Mammary epithelial cell (primary cell): ENCODE results near the gene SPECC1.

Experiments
- EZH2 ChIP-seq: IDR thresholded peaks from 2 replicates; pipeline ENCODE4 v1.6.1; 2012; ENCODE audit warnings: low read length, inconsistent platforms, borderline replicate concordance
- TF ChIP-seq, protein P1 (sequence below), 2 donors: IDR thresholded peaks in 1 of 2; conservative IDR thresholded peaks in 1 of 2; 2 replicates each; pipeline ENCODE4 v1.5.1; 2011 to 2012; ENCODE audit warnings: inconsistent platforms in 2 of 2, low read length in 2 of 2, mild to moderate bottlenecking in 2 of 2, control low read depth in 1 of 2, low read depth in 1 of 2; ENCODE audit not compliant: insufficient read depth in 1 of 2; ENCODE audit errors: extremely low read depth in 1 of 2

DNA sequence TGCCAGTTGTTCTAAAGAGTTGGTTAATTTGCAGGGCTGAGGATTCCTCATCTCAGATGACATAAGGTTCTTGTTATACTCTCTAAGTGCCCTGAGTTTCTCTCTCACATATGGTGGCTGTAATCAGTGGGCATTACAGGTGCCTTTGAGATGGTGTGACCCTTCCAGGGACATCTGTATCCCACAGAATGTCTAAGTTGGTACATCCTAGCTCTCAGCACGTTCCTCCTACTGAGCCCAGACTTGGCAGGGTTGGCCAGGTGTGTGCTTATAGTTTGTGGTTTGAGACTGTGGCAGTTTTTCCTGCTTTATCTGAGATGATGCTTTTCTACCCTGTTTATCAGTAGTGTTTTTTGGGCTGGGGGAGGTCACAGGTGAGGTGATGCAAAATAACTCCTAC is 36.3 kb downstream of the SPECC1 start:
- TF ChIP-seq EZH2: no peak
- TF ChIP-seq, protein P1, sequence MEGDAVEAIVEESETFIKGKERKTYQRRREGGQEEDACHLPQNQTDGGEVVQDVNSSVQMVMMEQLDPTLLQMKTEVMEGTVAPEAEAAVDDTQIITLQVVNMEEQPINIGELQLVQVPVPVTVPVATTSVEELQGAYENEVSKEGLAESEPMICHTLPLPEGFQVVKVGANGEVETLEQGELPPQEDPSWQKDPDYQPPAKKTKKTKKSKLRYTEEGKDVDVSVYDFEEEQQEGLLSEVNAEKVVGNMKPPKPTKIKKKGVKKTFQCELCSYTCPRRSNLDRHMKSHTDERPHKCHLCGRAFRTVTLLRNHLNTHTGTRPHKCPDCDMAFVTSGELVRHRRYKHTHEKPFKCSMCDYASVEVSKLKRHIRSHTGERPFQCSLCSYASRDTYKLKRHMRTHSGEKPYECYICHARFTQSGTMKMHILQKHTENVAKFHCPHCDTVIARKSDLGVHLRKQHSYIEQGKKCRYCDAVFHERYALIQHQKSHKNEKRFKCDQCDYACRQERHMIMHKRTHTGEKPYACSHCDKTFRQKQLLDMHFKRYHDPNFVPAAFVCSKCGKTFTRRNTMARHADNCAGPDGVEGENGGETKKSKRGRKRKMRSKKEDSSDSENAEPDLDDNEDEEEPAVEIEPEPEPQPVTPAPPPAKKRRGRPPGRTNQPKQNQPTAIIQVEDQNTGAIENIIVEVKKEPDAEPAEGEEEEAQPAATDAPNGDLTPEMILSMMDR (conservative IDR thresholded peaks at IDR 0.05 in 1 of 2, IDR thresholded peaks at IDR 0.05 in 1 of 2; ENCODE audit: extremely low read depth in 1 of 2, insufficient read depth in 1 of 2, low read depth in 1 of 2, low read length in 2 of 2): no peak
